Glutamatergic neuron (in vitro differentiated cells): ENCODE data around the gene KCNIP1. TPM values are rescaled to one million over a fixed set of nuclear protein-coding genes. Genes with fewer than 3 reads are reported as not detected.

Experiments used
- DNase-seq: peaks from one replicate; pipeline ENCODE4 v3.0.0; 2022
- H3K27ac Mint-ChIP-seq: one replicate; pipeline ENCODE4 v1.8.0; 2020; ENCODE audit warnings: mild to moderate bottlenecking, mixed read lengths, inconsistent platforms; ENCODE audit not compliant: unreplicated experiment
- H3K27me3 Mint-ChIP-seq: one replicate; pipeline ENCODE4 v1.8.0; 2020; ENCODE audit warnings: mild to moderate bottlenecking, moderate library complexity, mixed read lengths, inconsistent platforms; ENCODE audit not compliant: unreplicated experiment
- H3K36me3 Mint-ChIP-seq: one replicate; pipeline ENCODE4 v1.8.0; 2020; ENCODE audit warnings: mild to moderate bottlenecking, mixed read lengths, inconsistent platforms; ENCODE audit not compliant: unreplicated experiment
- H3K4me1 Mint-ChIP-seq: one replicate; pipeline ENCODE4 v1.8.0; 2020; ENCODE audit warnings: mild to moderate bottlenecking, low read depth, mixed read lengths, inconsistent platforms; ENCODE audit not compliant: unreplicated experiment
- H3K4me3 Mint-ChIP-seq: one replicate; pipeline ENCODE4 v1.8.0; 2020; ENCODE audit warnings: mild to moderate bottlenecking, mixed read lengths, inconsistent platforms; ENCODE audit not compliant: unreplicated experiment
- H3K9me3 Mint-ChIP-seq: one replicate; pipeline ENCODE4 v1.8.0; 2020; ENCODE audit warnings: mild to moderate bottlenecking, moderate library complexity, mixed read lengths, inconsistent platforms; ENCODE audit not compliant: unreplicated experiment
- total RNA-seq: library from RNA; stranded (reverse); fragmentation: NEBNext Ultra II Directional; extraction: Animal tissue kit (Norgen Biotek cat#: 25700); gene quantifications from one replicate; pipeline ENCODE4 v1.2.1, GENCODE V29; 2021; ENCODE audit not compliant: unreplicated experiment
- TF ChIP-seq, protein P1 (sequence below): fragments of 200-600 bp; sonication (generic); IDR thresholded peaks from one replicate; pipeline ENCODE4 v1.5.0; 2021; ENCODE audit not compliant: partially characterized antibody, unreplicated experiment

KCNIP1 gene
- total RNA-seq, 1 donor from 2014 or later = 0.47 TPM

DNA sequence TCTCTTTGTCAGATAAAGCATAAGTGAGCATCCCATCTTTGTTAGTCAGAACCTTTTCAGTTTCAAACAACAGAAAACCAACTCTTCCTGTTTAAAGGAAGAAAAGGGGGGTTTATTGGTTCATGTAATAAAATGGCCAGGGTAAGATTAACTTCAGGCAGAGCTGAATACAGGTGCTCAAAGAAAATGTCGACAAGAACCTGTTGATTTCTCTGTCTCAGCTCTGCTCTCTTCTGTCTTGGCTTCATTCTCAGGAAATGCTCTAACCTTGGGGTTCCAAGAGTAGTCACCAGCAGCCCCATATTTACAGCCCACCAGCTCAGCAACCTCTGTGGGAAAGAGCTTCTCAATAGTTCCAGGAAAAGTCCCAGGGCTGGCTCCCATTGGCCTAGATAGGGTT lies 25.2 kb downstream of the KCNIP1 start:
- no peaks in the 10 kb centered on the region for H3K4me1 Mint-ChIP-seq
- peaks cover 6% of the 10 kb centered on the region for H3K27me3 Mint-ChIP-seq
- H3K4me3 Mint-ChIP-seq = no peak overlapping the region
- no peak for DNase-seq
- no peaks in the 10 kb centered on the region for H3K9me3 Mint-ChIP-seq
- TF ChIP-seq, protein P1, sequence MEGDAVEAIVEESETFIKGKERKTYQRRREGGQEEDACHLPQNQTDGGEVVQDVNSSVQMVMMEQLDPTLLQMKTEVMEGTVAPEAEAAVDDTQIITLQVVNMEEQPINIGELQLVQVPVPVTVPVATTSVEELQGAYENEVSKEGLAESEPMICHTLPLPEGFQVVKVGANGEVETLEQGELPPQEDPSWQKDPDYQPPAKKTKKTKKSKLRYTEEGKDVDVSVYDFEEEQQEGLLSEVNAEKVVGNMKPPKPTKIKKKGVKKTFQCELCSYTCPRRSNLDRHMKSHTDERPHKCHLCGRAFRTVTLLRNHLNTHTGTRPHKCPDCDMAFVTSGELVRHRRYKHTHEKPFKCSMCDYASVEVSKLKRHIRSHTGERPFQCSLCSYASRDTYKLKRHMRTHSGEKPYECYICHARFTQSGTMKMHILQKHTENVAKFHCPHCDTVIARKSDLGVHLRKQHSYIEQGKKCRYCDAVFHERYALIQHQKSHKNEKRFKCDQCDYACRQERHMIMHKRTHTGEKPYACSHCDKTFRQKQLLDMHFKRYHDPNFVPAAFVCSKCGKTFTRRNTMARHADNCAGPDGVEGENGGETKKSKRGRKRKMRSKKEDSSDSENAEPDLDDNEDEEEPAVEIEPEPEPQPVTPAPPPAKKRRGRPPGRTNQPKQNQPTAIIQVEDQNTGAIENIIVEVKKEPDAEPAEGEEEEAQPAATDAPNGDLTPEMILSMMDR = no peak
- H3K27ac Mint-ChIP-seq = no peak overlapping the region
- no peaks in the 10 kb centered on the region for H3K36me3 Mint-ChIP-seq

DNA sequence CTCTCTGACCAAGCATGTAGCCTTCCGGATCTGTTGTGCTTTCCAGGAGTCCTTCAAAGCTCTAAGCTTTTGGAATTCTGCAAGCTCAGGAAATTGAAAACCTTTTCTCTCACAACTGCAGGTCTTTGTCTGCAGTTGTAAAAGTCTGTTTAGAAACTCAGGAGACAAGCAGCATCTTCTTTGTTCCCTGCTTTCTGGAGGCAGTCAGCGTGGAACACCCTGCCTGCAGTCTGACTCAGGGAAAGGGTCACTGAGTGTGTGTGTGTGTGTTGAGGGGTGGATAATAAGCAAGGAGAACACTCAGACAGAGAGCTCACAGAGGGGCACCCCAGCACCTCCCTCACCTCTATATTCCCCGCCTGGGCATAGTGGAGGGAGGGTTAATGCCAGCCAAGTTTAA lies 29.1 kb downstream of the KCNIP1 start:
- Mint-ChIP-seq H3K36me3 (no peaks in the 10 kb centered on the region), H3K4me3 (no peak overlapping the region), H3K27ac (no peak overlapping the region), H3K4me1 (no peaks in the 10 kb centered on the region), H3K9me3 (peaks cover 1% of the 10 kb centered on the region), H3K27me3 (peaks cover 6% of the 10 kb centered on the region)
- no peak for DNase-seq
- TF ChIP-seq, protein P1 = no peak

DNA sequence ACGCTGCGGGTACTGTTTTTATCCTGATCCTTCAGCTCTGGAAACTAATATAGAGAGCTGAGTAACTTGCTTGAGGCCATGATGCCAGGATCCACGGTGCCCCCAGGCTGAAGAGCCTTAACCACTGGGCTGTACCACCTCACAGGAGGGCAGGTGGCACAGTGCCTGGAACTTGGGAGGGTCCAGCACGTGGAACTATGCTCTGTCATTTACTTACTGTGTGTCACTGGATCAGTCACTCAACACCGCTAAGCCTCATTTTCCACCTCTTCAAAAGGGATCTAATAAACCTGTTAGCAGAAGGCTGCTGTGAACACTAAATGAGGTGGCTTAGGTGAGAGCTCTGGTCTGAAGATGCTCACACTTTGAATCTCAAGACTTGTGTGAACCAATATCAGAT lies 29.6 kb downstream of the KCNIP1 start:
- H3K27ac Mint-ChIP-seq = no peak overlapping the region
- no peak for DNase-seq
- H3K4me3 Mint-ChIP-seq = no peak overlapping the region
- TF ChIP-seq, protein P1 = no peak
- H3K9me3 Mint-ChIP-seq = peaks cover 1% of the 10 kb centered on the region
- H3K4me1 Mint-ChIP-seq = no peaks in the 10 kb centered on the region
- peaks cover 4% of the 10 kb centered on the region for H3K27me3 Mint-ChIP-seq
- H3K36me3 Mint-ChIP-seq = no peaks in the 10 kb centered on the region

DNA sequence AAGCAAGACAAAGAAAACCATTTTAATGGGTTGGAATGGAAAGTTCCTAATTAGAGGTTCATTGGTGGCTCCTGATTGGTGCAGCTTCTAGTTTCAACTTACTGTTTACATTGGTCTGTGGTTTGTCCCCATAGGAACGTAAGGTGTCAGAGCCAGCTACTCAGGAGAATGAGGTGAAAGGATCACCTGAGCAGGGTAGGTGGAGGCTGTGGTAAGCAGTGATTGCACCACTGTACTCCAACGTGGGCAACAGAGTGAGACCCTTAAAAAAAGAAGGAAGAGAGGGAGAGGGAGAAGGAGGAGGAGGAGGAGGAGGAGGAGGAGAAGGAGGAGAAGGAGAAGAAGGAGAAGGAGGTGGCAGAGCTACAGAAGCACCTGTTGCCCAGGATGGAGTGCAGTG lies 30.4 kb downstream of the KCNIP1 start:
- peaks cover 4% of the 10 kb centered on the region for H3K27me3 Mint-ChIP-seq
- TF ChIP-seq, protein P1 = no peak
- no peak for DNase-seq
- no peak overlapping the region for H3K27ac Mint-ChIP-seq
- no peaks in the 10 kb centered on the region for H3K4me1 Mint-ChIP-seq
- H3K4me3 Mint-ChIP-seq = no peak overlapping the region
- no peaks in the 10 kb centered on the region for H3K36me3 Mint-ChIP-seq
- peaks cover 3% of the 10 kb centered on the region for H3K9me3 Mint-ChIP-seq

DNA sequence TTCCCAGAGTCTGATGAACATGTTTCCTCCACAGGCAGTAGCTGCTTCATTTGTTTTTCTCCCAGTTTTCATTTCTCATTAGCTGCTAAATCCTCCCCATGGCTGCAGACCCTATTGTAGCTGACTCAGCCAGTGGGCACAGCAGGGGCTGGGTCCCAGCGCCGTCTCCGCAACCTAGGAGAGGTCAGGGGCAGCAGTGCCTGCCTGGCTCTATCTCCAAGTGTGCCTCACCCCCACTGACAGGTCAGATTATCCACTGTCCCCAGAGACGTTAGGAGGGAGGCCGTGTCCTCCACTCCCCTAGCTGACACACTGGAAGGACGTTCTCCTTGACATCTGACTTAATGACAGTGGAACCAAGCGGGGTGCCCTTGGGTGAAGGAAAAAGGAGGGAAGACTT lies 31.1 kb downstream of the KCNIP1 start:
- Mint-ChIP-seq H3K27ac (no peak overlapping the region), H3K4me3 (no peak overlapping the region), H3K27me3 (peaks cover 6% of the 10 kb centered on the region), H3K36me3 (no peaks in the 10 kb centered on the region), H3K4me1 (no peaks in the 10 kb centered on the region), H3K9me3 (peaks cover 3% of the 10 kb centered on the region)
- TF ChIP-seq, protein P1 = no peak
- DNase-seq = no peak
